Right ventricle myocardium inferior (tissue), 1 donor: ENCODE data around the gene MOB3B. TPM values are rescaled to one million over a fixed set of nuclear protein-coding genes. Genes with fewer than 3 reads are reported as not detected.

Experiments used
- ATAC-seq: fragments of 200-7000 bp; cut with Tn5 transposase; one replicate; pipeline ENCODE4 v1.9.1; 2020; ENCODE audit warnings: mild to moderate bottlenecking, moderate library complexity
- DNase-seq: peaks from one replicate; pipeline ENCODE4 v3.0.0; 2021; ENCODE audit errors: missing footprints
- intact Hi-C: fragments of 100-400 bp; cut with DNase I; formaldehyde crosslinking; loops from one replicate; pipeline ENCODE4 v1.11.0; 2022
- total RNA-seq: library from RNA; stranded (reverse); fragmentation: NEBNext Ultra II Directional; extraction: Animal tissue kit (Norgen Biotek cat#: 25700); gene quantifications from one replicate; pipeline ENCODE4 v1.2.1, GENCODE V29; 2021
- donor health status: DM: no; HTN: yes; CAD: no; lungs with severe emphysema.

MOB3B gene
- total RNA-seq, 1 donor from 2014 or later = 1.5 TPM

GRCh38 chr9:27491154-27491553, 38.5 kb downstream of the MOB3B start:
- intact Hi-C loops = loop anchor here (10.0 kb wide), 1 partner anchor 46 kb away; no protein-coding TSS in a partner anchor
- ATAC-seq (no peak), DNase-seq (no peak)

GRCh38 chr9:27489087-27489876, 40.3 kb downstream of the MOB3B start:
- DNase-seq = no peak
- intact Hi-C loops = no loop called here
- no peak for ATAC-seq

GRCh38 chr9:27487927-27488326, 41.7 kb downstream of the MOB3B start:
- no peak for DNase-seq
- intact Hi-C loops = no loop called here
- no peak for ATAC-seq

GRCh38 chr9:27487128-27487640, 42.4 kb downstream of the MOB3B start:
- ATAC-seq (no peak), DNase-seq (no peak)

GRCh38 chr9:27485158-27485557, 44.5 kb downstream of the MOB3B start:
- intact Hi-C loops = no loop called here

More at GRCh38 chr9:27487128-27487640, 42.4 kb downstream of the MOB3B start:
- intact Hi-C loops = no loop called here

GRCh38 chr9:27483576-27483975, 46.0 kb downstream of the MOB3B start:
- intact Hi-C loops = no loop called here
- ATAC-seq (no peak), DNase-seq (no peak)

More at GRCh38 chr9:27485158-27485557, 44.5 kb downstream of the MOB3B start:
- no peak for DNase-seq
- ATAC-seq = no peak

GRCh38 chr9:27482709-27483108, 46.9 kb downstream of the MOB3B start:
- intact Hi-C loops = no loop called here
- DNase-seq (no peak), ATAC-seq (no peak)

GRCh38 chr9:27478322-27478721, 51.3 kb downstream of the MOB3B start:
- DNase-seq (no peak), ATAC-seq (no peak)
- intact Hi-C loops = loop anchor here (5.0 kb wide), 1 partner anchor 141 kb away; no protein-coding TSS in a partner anchor

- intact Hi-C loops = loop anchor here (5.0 kb wide), 1 partner anchor 140 kb away; no protein-coding TSS in a partner anchor
These were observed 52.6 kb downstream of the MOB3B start for GRCh38 chr9:27476870-27477515.

GRCh38 chr9:27475057-27475595, 54.5 kb downstream of the MOB3B start:
- DNase-seq (no peak), ATAC-seq (peak; percentile 45)
- intact Hi-C loops = loop anchor here (5.0 kb wide), 1 partner anchor 138 kb away; no protein-coding TSS in a partner anchor

More at GRCh38 chr9:27476870-27477515, 52.6 kb downstream of the MOB3B start:
- ATAC-seq (no peak), DNase-seq (no peak)

GRCh38 chr9:27474305-27474704, 55.3 kb downstream of the MOB3B start:
- DNase-seq (no peak), ATAC-seq (no peak)
- intact Hi-C loops = no loop called here

GRCh38 chr9:27473111-27473529, 56.5 kb downstream of the MOB3B start:
- intact Hi-C loops = no loop called here
- DNase-seq = no peak
- peak; percentile 83 for ATAC-seq

GRCh38 chr9:27472195-27472594, 57.4 kb downstream of the MOB3B start:
- ATAC-seq (peak; percentile 51), DNase-seq (no peak)
- intact Hi-C loops = no loop called here

GRCh38 chr9:27471789-27472188, 57.8 kb downstream of the MOB3B start:
- ATAC-seq (no peak), DNase-seq (no peak)
- intact Hi-C loops = no loop called here

GRCh38 chr9:27471366-27471765, 58.2 kb downstream of the MOB3B start:
- DNase-seq = no peak
- intact Hi-C loops = no loop called here

GRCh38 chr9:27470291-27470856, 59.2 kb downstream of the MOB3B start:
- intact Hi-C loops = no loop called here
- no peak for ATAC-seq
- no peak for DNase-seq

More at GRCh38 chr9:27471366-27471765, 58.2 kb downstream of the MOB3B start:
- no peak for ATAC-seq

- ATAC-seq (no peak), DNase-seq (no peak)
- intact Hi-C loops = no loop called here
These were observed 60.1 kb downstream of the MOB3B start for GRCh38 chr9:27469550-27469949.

GRCh38 chr9:27468462-27469110, 61.0 kb downstream of the MOB3B start:
- intact Hi-C loops = no loop called here
- DNase-seq = no peak
- no peak for ATAC-seq

- intact Hi-C loops = no loop called here
- DNase-seq (no peak), ATAC-seq (no peak)
These were observed 61.6 kb downstream of the MOB3B start for GRCh38 chr9:27468000-27468399.
